Hepatic stellate cell (primary cell): ENCODE measurements around the gene STT3A.

Source experiments
- DNase-seq: peaks from one replicate; pipeline ENCODE4 v3.0.0; 2011; ENCODE audit warnings: low spot score

Gene STT3A

DNA sequence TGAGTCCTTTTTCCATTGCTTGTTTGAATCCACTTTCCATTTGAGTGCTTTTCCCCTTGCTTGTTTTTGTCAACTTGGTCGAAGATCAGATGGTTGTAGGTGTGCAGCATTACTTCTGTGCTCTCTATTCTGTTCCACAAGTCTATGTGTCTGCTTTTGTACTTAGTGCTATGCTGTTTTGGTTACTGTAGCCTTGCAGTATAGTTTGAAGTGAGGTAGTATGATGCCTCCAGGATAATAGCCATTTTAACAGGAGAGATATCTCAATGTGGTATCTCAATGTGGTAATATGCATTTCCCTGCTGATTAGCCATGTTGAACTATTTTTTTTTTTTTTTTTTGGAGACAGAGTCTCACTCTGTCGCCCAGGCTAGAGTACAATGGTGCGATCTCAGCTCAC is 71.3 kb downstream of the STT3A start:
- no peak for DNase-seq

DNA sequence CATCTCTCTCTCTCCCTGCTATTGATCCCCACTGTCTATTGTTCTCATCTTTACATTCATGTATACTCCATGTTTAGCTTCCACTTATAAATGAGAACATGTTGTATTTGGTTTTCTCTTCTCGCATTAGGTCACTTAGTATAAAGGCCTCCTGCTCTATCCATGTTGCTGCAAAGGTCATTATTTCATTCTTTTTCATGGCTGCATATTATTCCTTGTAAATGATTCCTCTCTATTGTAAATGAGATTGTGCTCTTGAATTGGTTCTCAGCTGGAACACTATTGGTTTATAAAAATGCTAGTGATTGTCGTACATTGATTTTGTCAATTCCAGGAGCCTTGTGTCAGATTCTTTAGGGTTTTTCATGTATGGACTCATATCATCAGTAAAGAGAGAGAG is 74.5 kb downstream of the STT3A start:
- no peak for DNase-seq

DNA sequence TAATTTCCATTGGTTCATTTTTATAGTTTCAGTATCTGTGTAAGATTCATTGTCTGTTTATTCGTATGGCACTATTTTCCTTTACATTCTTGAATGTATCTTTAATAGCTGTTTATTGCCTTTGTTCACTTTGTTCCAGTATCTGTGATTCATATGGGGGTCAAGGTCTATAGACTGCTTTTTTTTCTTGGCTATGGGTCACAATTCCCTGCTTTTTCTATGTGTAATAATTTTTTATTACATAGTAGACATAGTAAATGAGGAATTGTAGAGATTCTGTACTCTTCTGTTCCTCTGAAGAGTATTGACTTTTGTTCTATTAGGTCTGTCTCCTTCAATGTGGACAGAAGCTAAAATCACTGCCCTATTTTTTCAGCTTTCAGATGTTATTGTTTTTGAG is 77.5 kb downstream of the STT3A start:
- DNase-seq, result no peak

DNA sequence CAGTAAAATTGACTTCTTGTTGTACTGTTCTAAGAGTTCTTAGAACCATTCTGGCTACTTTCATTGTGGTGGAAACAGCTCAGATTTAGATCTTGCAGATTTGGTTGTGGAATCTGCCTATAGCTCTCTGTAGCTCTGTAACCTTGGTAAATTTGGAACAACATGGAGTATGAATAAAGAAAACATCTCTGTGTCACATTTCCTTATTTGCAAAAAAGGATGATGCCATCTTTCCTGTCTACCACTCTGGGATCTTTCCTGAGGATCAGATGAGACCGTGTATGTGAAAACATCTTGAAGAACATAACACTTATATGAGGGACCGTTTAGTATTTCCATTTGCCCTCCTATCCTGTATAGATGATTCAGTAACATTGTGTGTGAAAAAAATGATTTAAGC is 78.9 kb downstream of the STT3A start:
- DNase-seq, result no peak
